ENCODE measurements around the gene PAPLN. TPM values are rescaled to one million over a fixed set of nuclear protein-coding genes. Genes with fewer than 3 reads are reported as not detected.

Gene PAPLN
- total and polyA plus RNA-seq, 2 of the 8 experiments (the other 6 are each of a cell fraction or from before 2014, with no cell fraction given) = 14.8 to 25.6 TPM

DNA sequence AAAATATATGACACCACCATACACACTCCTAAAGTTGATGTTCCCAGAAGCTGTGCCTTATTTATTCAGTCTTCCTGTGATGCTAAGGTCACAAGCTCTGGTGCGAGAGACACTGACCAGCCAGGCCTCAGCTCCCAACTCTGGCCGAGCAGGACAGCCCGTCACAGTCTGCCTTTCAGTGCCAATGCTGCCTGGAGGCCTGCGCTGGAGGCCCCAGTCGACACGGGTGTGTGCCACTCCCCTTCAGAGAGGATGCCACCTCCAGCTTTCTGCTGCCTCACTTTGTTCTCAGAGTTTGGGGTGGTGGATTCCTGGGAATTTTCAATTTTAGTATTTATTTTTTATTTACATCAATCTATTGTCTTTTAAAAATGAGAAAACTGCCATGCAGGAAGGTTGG is 7.3 kb upstream of the PAPLN start:
- H3K4me1 ChIP-seq (replicated peaks in 1 of 4; ENCODE audit: control insufficient read depth in 3 of 4, insufficient read depth in 4 of 4, low read length in 3 of 4) = peaks cover 6 to 33% (median 16%) of the 10 kb centered on the region in 4 experiments
- no peak for DNase-seq (ENCODE audit: low read depth in 1 of 2, low spot score in 2 of 2)
- H4K5ac ChIP-seq (ENCODE audit: insufficient read length, low read depth, low read length) = no peak overlapping the region
- 0 out of 2 replicates have a peak overlapping the region, but pooled peaks have one; percentile 77 for H2BK15ac ChIP-seq (ENCODE audit: low read length)
- no peak overlapping the region for H2BK12ac ChIP-seq (ENCODE audit: low read depth, low read length)
- ChIA-PET CTCF (ENCODE audit: partially characterized antibody) (interaction anchor here (0.6 to 5.6 kb wide), 18 partner anchors 9 to 291 kb away, joined by 3 to 50 read pairs (median 4); no protein-coding TSS in a partner anchor), POLR2A (ENCODE audit: partially characterized antibody) (interaction anchor here (0.7 kb wide), 1 partner anchor 12 kb away, joined by 3 read pairs; no protein-coding TSS in a partner anchor)
- H3K9me3 ChIP-seq (ENCODE audit: insufficient read depth in 2 of 2, low read depth in 1 of 2, low read length in 1 of 2) = no peaks in the 10 kb centered on the region
- no peak overlapping the region for H2AFZ ChIP-seq (ENCODE audit: low read length)
- H3K4me3 ChIP-seq (ENCODE audit: extremely low read depth in 1 of 4, insufficient read depth in 2 of 4, low read depth in 3 of 4, low read length in 4 of 4) = no peak overlapping the region
- no peak overlapping the region for H2BK20ac ChIP-seq (ENCODE audit: low read length)
- H3K4me2 ChIP-seq (ENCODE audit: insufficient read depth in 1 of 2, low read depth in 2 of 2, low read length in 2 of 2) = no peak overlapping the region
- H3K23ac ChIP-seq (ENCODE audit: insufficient read length) = no peak overlapping the region
- no peak overlapping the region for H3K27ac ChIP-seq (ENCODE audit: low read depth, low read length)
- H2BK5ac ChIP-seq (ENCODE audit: low read depth, low read length) = no peak overlapping the region
- no peak overlapping the region for H3K56ac ChIP-seq (replicated peaks; ENCODE audit: insufficient read length, low read depth, low read length)
- TF ChIP-seq SP1 (IDR thresholded peaks at IDR 0.05; ENCODE audit: low read depth, low read length) (no peak), SUZ12 (IDR thresholded peaks at IDR 0.05; ENCODE audit: low read length) (no peak), JUND (IDR thresholded peaks at IDR 0.05; ENCODE audit: low read length) (no peak), BCL11A (IDR thresholded peaks at IDR 0.05; ENCODE audit: low read depth in 2 of 2, low read length in 2 of 2) (no peak)
- TF ChIP-seq, protein P1, sequence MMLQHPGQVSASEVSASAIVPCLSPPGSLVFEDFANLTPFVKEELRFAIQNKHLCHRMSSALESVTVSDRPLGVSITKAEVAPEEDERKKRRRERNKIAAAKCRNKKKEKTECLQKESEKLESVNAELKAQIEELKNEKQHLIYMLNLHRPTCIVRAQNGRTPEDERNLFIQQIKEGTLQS (IDR thresholded peaks at IDR 0.05; ENCODE audit: insufficient read depth, low read depth, low read length) = no peak
- FAIRE-seq = no peak
- H3K23me2 ChIP-seq (ENCODE audit: low read depth, low read length) = no peaks in the 10 kb centered on the region
- no peak overlapping the region for H3K14ac ChIP-seq (ENCODE audit: insufficient read length)
- no peak overlapping the region for H2AK5ac ChIP-seq (ENCODE audit: low read depth, low read length)
- no peaks in the 10 kb centered on the region; a peak in 2 of 8 replicates for H3K36me3 ChIP-seq (ENCODE audit: control insufficient read depth in 2 of 4, insufficient read depth in 4 of 4, low read length in 3 of 4)
- H3K27me3 ChIP-seq (replicated peaks in 1 of 4; ENCODE audit: control insufficient read depth in 3 of 4, extremely low read depth in 1 of 4, insufficient read depth in 3 of 4, low read length in 3 of 4) = no peaks in the 10 kb centered on the region; a peak in 1 of 7 replicates
- WGBS, 2 experiments (ENCODE audit: extremely low coverage in 1 of 2, insufficient coverage in 1 of 2, insufficient read length in 1 of 2, insufficient replicate concordance in 2 of 2, low coverage in 1 of 2, low lambda C conversion rate in 2 of 2, missing lambda C conversion rate in 1 of 2) = 94% methylated on average over 6 of the region's 6 CpGs; no CpG with 5 or more reads in 1 of the 2 experiments
- no peaks in the 10 kb centered on the region for H4K20me1 ChIP-seq (replicated peaks in 1 of 2; ENCODE audit: control insufficient read depth in 1 of 2, insufficient read depth in 2 of 2, low read length in 2 of 2)
- H3K79me1 ChIP-seq (ENCODE audit: low read depth, low read length) = no peaks in the 10 kb centered on the region
- 0 out of 2 replicates have a peak overlapping the region, but pooled peaks have one; percentile 22 for H4K8ac ChIP-seq (ENCODE audit: extremely low read depth, insufficient read depth, low read length)
- H3K18ac ChIP-seq (ENCODE audit: extremely low read depth, low read length) = no peak overlapping the region
- H3K9ac ChIP-seq (replicated peaks in 1 of 4; ENCODE audit: extremely low read depth in 1 of 4, low read depth in 3 of 4, low read length in 3 of 4) = no peak overlapping the region
- H3K4ac ChIP-seq (replicated peaks; ENCODE audit: insufficient read length, low read depth, low read length) = no peak overlapping the region
- no peak overlapping the region for H2BK120ac ChIP-seq (replicated peaks; ENCODE audit: low read depth, low read length)
- H4K91ac ChIP-seq (replicated peaks; ENCODE audit: insufficient read length, low read length) = no peak overlapping the region
- no peaks in the 10 kb centered on the region for H3K79me2 ChIP-seq (ENCODE audit: control insufficient read depth in 1 of 2, insufficient read depth in 2 of 2, low read length in 2 of 2)

All from H1 (cell line).